HepG2 (cell line): ENCODE results near the gene CCDC191. TPM values are rescaled to one million over a fixed set of nuclear protein-coding genes. Genes with fewer than 3 reads are reported as not detected.

Experiments
- ARID4A ChIP-seq: sonication (generic); formaldehyde crosslinking; IDR thresholded peaks from 2 replicates; pipeline ENCODE4 v1.5.0; 2020; ENCODE audit warnings: mild to moderate bottlenecking, missing genetic modification reagents, borderline replicate concordance
- ATF4 ChIP-seq, 2 experiments: fragments of 450-650 bp in 1 of 2; sonication (generic) in 1 of 2; formaldehyde crosslinking; IDR thresholded peaks; 2 replicates each; pipeline versions ENCODE4 v1.5.0 to v1.8.0; 2020 to 2022; ENCODE audit warnings: mild to moderate bottlenecking in 1 of 2, missing genetic modification reagents in 1 of 2
- HNF1A ChIP-seq, 2 experiments: sonication (generic) in 1 of 2; formaldehyde crosslinking in 1 of 2; IDR thresholded peaks; 2 replicates each; pipeline versions ENCODE4 v1.4.0 to v1.6.1; 2016 to 2020; ENCODE audit warnings: borderline replicate concordance in 1 of 2, low read depth in 1 of 2, mild to moderate bottlenecking in 1 of 2, missing genetic modification reagents in 1 of 2
- JUND ChIP-seq: sonication (generic); formaldehyde crosslinking; IDR thresholded peaks from 2 replicates; pipeline ENCODE4 v1.8.0; 2022; ENCODE audit warnings: mild to moderate bottlenecking, missing genetic modification reagents
- MAFF ChIP-seq: IDR thresholded peaks from 2 replicates; pipeline ENCODE4 v1.6.1; 2011; ENCODE audit warnings: low read depth, low read length, improper control_type of control experiment
- NPAS2 ChIP-seq: sonication (generic); formaldehyde crosslinking; IDR thresholded peaks from 2 replicates; pipeline ENCODE4 v1.8.0; 2022; ENCODE audit warnings: mild to moderate bottlenecking, missing genetic modification reagents, borderline replicate concordance
- PHF8 ChIP-seq: sonication (generic); formaldehyde crosslinking; IDR thresholded peaks from 2 replicates; pipeline ENCODE4 v1.5.0; 2020; ENCODE audit warnings: missing genetic modification reagents
- REL ChIP-seq: sonication (generic); formaldehyde crosslinking; conservative IDR thresholded peaks from 2 replicates; pipeline ENCODE4 v1.8.0; 2022; ENCODE audit warnings: mild to moderate bottlenecking, missing genetic modification reagents, moderate library complexity
- ZNF280B ChIP-seq: sonication (generic); formaldehyde crosslinking; IDR thresholded peaks from 2 replicates; pipeline ENCODE4 v1.5.0; 2020; ENCODE audit warnings: missing genetic modification reagents, mild to moderate bottlenecking, borderline replicate concordance
- polyA plus RNA-seq, 8 experiments: library from polyadenylated mRNA; depleted of rRNA in 3 of 8; stranded (reverse) in 7 of 8; unstranded in 1 of 8; fragments of >200 nt; fragmentation: Illumina TruSeq in 4 of 8; extraction: Trizol in 4 of 8; gene quantifications; 2 replicates each; pipeline versions ENCODE4 v1.2.1 to v1.2.3, GENCODE V29; 2011 to 2016; ENCODE audit warnings: low read depth in 4 of 8, missing spikeins in 1 of 8, mixed read lengths in 1 of 8; ENCODE audit not compliant: insufficient read depth in 1 of 8
- total RNA-seq, 5 experiments: library from RNA; depleted of rRNA; stranded (reverse); fragments of >200 nt; fragmentation: Illumina TruSeq; extraction: Trizol; gene quantifications; 2 replicates each; pipeline ENCODE4 v1.2.3, GENCODE V29; 2016; ENCODE audit warnings: low read depth in 1 of 5

Gene CCDC191
- total and polyA plus RNA-seq, 2 of the 13 experiments (the other 11 are each of a cell fraction or from before 2014, with no cell fraction given) = 0.91 to 1.4 TPM

GRCh38 chr3:114056130-114057010, at the start of gene CCDC191, which contains the start of gene QTRT2 (continued):
- no peak; the same call in 1 of the 2 replicates for TF ChIP-seq ZNF280B (CRISPR knock-in tag)
- TF ChIP-seq ARID4A (CRISPR knock-in tag) = peak; percentile 99; the same call in 1 of the 2 replicates
- peak; percentile 76; the same call in 1 of the 2 replicates for TF ChIP-seq REL
- peak; percentile 69 for TF ChIP-seq PHF8
- no peak for TF ChIP-seq HNF1A (IDR thresholded peaks at IDR 0.05; ENCODE audit: low read depth)
- no peak; the same call in 1 of the 2 replicates for TF ChIP-seq HNF1A (CRISPR knock-in tag; IDR thresholded peaks at IDR 0.05; ENCODE audit: borderline replicate concordance)
- 0 out of 2 replicates have a peak, but pooled peaks have one; percentile 46 for TF ChIP-seq MAFF
- TF ChIP-seq ATF4 (CRISPR knock-in tag; IDR thresholded peaks at IDR 0.05) = peak in 1 of 2 experiments; percentile 80; a peak in 2 of 4 replicates
- TF ChIP-seq NPAS2 (CRISPR knock-in tag) = no peak
- TF ChIP-seq JUND (CRISPR knock-in tag) = 0 out of 2 replicates have a peak, but pooled peaks have one; percentile 55
